ENCODE measurements around the gene CCL22.
"Not testable (repeated sequence)": the region's sequence is repeated elsewhere in the genome, so short reads cannot be mapped to it uniquely, and the experiment has no call there.

Gene CCL22

DNA sequence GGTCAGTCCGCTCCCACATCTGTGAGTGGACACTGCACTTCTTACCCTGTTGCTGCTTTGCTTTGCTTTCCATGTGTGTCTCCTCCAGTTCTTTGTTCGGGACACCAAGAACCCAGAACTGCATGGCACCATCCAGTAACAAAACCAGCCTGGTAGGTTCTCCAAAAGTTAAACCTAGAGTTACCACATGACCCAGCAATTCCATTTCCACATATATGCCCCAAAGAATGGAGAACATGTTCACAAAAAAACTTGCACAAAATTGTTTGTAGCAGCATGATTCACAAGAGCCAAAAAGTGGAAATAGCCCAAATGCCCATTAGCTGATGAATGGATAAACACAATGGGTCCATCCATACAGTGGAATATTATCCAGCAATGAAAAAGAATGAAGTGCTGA, 10.3 kb upstream of the CCL22 start:
- DNase-seq, result no peak

- no peak for DNase-seq
These were observed 9.2 kb upstream of the CCL22 start for GRCh38 chr16:57349212-57350031.

DNA sequence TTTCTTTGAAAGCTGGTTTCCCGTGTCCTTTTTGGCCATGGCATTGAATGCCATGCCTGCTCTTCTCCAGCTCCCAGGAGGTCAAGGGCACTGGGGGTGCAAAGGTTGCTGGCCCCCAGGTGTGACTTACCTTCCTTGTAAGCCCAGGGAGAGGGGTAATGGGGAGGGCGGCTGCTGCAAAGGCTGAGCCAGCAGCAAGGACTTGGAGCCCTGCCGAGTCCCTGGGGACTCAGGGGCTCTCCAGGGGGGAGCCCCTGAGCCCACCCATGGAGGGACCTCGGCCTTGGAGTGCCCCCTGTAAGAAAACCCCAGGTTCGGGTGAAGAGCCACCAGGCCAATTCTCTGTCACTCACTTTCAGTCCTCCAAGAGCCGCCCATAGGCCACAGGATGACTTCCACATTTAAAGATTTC, 5.9 kb upstream of the CCL22 start:
- no peak for DNase-seq

- DNase-seq, result no peak
These were observed 4.3 kb upstream of the CCL22 start for GRCh38 chr16:57354311-57354710.

DNA sequence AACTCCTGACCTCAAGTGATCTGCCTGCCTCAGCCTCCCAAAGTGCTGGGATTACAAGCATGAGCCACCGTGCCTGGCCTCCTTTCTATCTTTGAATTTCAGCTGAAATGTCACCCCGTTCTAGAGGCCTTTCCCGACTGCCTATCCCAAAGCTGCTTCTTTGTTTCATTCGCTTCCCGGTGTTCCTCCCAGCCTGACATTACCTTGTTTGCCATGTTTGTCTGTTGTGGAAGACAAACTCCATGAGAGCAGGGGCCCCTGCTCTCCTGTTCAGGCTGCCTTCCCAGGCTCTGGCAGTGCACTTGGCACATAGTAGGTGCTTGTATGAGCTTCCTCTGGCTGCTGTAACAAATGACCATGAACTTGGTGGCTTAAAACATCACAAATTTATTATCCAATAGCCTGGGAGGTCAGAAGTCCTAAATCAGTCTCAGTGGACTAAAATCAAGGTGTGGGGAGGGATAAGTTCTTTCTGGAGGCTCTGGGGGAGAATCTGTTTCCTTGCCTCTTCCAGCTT, 2.6 kb upstream of the CCL22 start:
- DNase-seq, result no peak

DNA sequence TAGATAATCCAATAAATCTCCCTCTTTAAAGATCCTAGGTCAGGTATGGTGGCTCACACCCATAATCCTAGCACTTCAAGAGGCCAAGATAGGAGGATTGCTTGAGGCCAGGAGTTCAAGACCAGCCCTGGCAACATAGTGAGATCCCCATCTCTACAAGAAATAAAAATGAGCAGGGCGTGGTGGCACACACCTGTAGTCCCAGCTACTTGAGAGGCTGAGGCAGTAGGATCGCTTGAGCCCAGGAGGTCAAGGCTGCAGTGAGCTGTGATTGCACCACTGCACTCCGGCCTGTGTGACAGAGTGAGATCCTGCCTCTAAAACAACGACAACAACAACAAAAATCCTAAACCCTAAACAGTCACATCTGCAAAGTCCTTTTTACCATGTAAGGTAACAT, 2.0 kb upstream of the CCL22 start:
- DNase-seq, result no peak

DNA sequence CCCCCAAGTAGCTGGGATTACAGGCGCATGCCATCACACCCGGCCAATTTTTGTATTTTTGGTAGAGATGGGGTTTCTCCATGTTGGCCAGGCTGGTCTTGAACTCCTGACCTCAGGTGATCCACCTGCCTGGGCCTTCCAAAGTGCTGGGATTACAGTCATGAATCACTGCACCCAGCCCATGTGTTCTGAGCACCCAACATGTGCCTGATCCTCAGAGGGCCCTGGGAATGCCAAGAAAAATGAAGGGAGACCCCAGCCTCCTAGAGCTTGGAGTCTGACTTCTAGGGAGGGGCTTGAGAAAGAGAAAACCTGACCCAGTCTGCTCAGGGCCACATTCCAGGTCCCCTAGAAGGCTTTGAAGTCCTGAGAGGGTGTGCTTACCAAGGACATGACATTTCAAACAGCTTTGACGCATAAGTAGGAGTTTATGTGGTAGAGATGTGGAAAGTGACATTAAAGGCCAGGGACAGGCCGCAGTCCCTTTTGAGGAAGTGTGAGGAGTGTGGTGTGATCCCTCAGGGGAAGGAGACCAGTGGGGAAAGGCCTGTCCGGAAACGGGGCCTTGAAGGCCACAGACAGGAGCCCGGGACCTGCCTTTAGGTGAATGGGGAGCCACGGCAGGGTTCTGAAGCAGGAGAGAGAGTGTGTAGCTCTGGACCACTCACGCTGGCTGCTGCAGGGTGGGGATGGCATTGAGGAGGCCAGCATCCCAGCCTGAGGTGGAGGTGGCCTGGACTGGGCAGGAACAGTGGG, 1.1 kb upstream of the CCL22 start:
- DNase-seq, result no peak

- no peak for DNase-seq
These were observed 530 bp upstream of the CCL22 start for GRCh38 chr16:57358086-57358420.

- DNase-seq, result no peak
These were observed 1.8 kb downstream of the CCL22 start for GRCh38 chr16:57360321-57360935.

- DNase-seq, result no peak
These were observed 2.8 kb downstream of the CCL22 start for GRCh38 chr16:57361404-57361803.

- no peak for DNase-seq
These were observed 5.6 kb downstream of the CCL22 start for GRCh38 chr16:57364143-57364542.

- DNase-seq, result no peak
These were observed 8.0 kb downstream of the CCL22 start for GRCh38 chr16:57366544-57367040.

DNA sequence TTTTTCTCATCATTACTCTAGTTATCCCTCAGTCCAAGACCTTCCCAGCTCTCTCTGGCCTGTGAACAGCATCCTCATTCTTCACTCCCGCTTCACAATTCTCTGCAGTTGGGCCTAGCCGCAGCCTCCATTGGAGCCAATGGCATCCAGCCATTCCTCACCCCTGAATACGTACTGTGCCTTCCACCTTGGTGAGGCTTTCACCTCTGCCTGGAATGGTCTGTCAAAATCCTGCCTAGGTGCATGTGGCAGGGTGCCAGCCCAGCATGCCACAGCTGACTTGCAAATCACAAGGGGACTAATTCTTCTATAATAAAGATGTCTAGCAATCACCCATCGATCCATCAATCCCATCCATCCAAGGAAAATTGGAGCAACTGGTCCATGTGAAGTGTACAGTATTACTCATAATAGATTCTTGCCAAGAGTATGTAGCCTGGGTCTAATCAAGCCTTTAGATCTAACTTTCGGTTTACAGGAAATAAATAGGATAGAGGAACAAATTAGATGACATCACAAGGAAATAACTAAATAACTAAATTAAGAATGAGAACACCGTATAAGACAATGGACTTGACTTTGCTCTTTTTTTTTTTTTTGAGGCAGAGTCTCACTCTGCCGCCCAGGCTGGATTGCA, 8.7 kb downstream of the CCL22 start:
- no peak for DNase-seq

- DNase-seq, result no peak
These were observed 13.2 kb downstream of the CCL22 start for GRCh38 chr16:57371494-57372371.

DNA sequence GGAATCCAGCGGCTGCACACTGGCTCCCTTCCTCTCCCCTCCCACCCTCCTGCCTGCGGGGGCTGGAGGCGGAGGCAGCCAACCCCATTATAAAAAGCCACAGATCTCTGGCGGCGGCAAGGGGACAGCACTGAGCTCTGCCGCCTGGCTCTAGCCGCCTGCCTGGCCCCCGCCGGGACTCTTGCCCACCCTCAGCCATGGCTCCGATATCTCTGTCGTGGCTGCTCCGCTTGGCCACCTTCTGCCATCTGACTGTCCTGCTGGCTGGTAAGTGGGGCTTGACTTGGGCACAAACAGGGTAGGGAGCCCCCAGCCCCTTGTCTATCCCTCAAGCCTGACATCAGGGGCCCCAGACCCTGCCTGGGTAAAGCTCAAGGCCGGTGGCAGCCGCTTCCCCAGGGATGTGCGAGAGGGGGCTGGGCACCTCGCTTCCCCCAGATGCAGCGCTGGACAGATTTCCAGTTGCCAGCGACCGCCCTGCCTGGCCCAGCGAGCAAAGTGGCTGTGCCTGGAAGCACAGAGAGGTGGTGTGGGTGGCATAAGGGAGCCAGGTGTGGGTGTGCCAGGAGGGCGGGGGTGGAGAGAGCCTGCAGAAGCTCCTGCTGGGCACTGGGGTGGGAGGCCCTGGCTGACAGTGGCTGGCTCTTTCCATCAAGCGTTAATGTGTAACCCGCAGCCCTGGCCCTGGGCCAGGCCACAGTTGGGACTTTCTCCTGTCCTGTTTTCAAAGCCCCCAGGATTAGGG, 14.0 kb downstream of the CCL22 start, which contains the start of gene CX3CL1:
Gene CX3CL1 (plus strand): TSS at position 119 of the 745 bp plus-strand sequence. CDS start 79 bp downstream, at position 198.
- DNase-seq, result no peak

DNA sequence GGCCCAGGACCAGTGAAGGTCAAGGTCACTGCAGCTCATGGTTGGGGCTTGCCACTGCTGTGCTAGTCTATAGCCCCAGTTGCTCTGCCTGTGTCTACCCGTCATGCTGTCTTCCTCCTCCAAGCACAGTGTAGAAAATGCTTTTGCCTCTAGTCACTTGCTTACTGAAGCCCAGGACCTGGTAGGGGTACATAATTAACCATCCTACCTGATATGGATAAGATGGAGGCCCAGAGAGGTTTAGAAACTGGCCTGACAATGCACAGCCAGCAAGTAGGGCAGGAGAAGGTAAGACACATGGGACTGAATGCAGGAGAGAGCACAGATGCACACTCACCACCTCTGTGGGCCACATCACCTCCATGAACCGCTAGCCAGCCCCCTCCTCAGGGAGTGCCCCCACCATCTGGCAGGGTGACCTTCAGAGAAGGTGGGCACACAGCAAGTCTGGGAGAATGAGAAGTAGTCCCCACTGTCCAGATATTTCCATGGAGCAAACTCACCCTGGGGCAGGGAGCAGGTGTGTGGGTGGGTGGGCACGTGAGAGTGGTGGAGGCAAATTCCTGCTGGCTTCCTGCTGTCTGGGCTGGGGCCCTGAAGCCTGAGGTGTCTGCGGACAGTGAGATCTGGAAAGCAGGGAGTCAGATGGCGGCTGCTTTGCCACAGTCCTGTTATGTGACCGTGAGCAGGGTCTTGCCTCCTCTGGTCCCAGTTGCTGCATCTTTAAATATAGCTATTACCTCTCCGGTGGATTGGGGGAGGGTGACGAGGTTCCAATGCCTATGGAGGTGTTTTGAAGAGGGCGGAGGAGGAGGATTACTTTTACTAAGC, 14.7 kb downstream of the CCL22 start:
- no peak for DNase-seq

DNA sequence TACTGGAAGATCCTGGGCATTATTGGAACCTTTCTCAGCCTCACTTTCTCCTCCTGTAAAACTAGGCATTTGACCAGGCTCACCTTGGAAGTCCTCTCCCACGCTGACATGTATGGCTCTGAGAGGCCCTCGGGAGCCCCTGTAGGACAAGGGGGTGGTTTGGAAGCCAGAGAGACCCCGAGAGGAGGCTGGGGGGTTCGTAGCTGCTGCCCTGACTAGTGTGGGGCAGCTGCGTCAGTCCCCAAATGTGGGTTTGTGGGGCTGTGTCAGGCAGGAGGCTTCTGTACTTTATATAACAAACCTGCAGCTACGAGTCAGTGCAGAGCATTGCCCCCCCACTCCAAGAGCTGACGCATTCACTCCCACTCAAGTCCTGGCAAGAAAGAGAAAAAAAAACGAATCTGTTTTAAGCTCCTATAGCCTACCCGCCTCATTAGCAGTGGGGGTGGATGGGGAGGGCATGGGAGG, 15.5 kb downstream of the CCL22 start:
- DNase-seq, result no peak

GRCh38 chr16:57374925-57375465, 16.4 kb downstream of the CCL22 start:
- not testable (repeated sequence) for DNase-seq

DNA sequence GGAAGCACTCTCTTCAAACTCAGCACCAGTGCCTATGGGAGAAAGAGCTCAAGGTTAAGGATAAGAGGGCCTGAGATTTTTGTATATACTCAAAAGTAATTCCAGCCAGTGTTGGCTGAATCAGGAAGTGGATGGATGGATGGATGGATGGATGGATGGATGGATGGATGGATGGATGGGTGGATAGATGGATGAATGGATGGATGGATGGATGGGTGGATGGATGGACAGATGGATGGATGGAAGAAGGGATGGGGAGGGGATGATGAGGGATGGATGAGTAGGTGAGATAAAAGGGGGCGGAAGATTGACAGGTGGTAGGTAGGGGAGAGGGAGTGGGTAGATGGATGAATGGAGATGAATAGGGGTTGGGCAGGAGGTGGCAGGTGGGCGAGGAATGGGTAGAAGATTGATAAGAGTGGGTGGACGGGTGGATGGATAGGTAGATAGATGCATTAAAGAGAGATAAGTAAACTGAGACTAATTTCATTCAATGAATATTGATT, 17.8 kb downstream of the CCL22 start:
- DNase-seq, result no peak

Data from SHP77 (cell line).